ENCODE data around the gene RNU1-1. TPM values are rescaled to one million over a fixed set of nuclear protein-coding genes. Genes with fewer than 3 reads are reported as not detected.
A peak's percentile ranks its signal among the peaks of the same experiment; 100 is the strongest.
"Not testable (repeated sequence)": the region's sequence is repeated elsewhere in the genome, so short reads cannot be mapped to it uniquely, and the experiment has no call there.

RNU1-1 gene
- total and polyA plus RNA-seq, 7 donors, result 1,264 to 5,208 (median 3,151) TPM; not detected in 3

DNA sequence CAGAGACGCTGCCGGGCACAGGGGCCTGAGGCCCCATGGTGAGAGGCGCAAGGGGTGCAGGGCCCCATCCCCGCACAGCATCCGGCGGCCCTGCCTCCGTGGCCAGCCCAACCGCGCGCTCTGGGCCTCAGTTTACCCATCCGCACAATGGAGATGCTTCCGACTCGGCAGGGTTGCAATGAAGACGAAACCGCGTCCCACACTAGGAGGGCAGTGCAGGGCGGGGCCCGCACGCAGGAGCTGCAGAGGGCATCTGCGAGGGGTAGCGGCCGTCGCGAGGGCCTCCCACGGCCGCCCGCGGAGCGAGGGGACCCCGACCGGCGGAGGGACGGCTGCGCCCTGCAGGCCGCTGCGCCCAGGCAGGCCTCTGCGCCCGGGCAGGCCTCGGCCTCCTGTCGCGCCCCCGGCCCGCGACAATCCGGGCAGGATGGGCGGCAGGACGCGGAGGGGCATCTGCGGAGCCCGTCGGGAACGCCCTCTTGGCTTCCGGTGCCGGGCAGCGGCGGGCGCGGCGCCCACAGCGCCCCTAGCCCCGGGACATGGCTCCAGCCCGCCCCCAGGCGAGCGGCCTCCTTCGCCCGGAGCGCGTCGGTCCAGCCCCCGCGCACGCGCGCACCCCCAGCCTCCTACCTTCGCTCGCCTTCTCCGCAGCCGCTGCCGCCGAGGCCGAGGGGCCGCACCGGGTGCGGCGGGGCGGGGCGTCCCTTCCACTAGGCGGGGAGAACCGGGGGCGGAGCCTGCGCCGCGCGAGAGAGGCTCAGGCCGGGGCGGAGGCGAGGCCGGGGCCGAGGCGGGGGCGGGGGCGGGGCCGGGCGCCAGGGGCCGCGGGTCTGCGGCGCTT is 15.3 kb downstream of the RNU1-1 start:
- intact Hi-C loops (cut with DNase I), result loop anchor here in 1 of 2 donors (5.0 kb wide), 1 partner anchor 56 kb away; the partner anchor contains the start of gene NECAP2
- TF ChIP-seq CTCF (IDR thresholded peaks at IDR 0.05), result no peak
- 1 to 2% (median 1%) methylated on average over 55 to 108 of the region's 108 CpGs for WGBS, 3 donors
- Histone ChIP-seq H3K9me3 (no peaks in the 10 kb centered on the region), H3K27ac (peak overlapping the region; percentile 77), H3K4me3 (peak overlapping the region; percentile 80), H3K27me3 (ENCODE audit: insufficient read depth in 3 of 3, low read length in 2 of 3) (no peaks in the 10 kb centered on the region), H3K36me3 (ENCODE audit: insufficient read depth in 1 of 2, low read depth in 1 of 2) (no peaks in the 10 kb centered on the region), H3K4me1 (no peaks in the 10 kb centered on the region)
- peak; percentile 91 to 92 for DNase-seq
- peak; percentile 91 to 92 (median 92) for ATAC-seq

- DNase-seq, result not testable (repeated sequence)
- H3K27ac ChIP-seq, result peak overlapping the region; percentile 77
These were observed 16.0 kb downstream of the RNU1-1 start for GRCh38 chr1:16498047-16498446.

GRCh38 chr1:16497474-16497904 is 16.6 kb downstream of the RNU1-1 start:
- H3K4me1 ChIP-seq; H3K4me3 ChIP-seq; DNase-seq; ATAC-seq; H3K9me3 ChIP-seq; H3K36me3 ChIP-seq (ENCODE audit: insufficient read depth in 1 of 2, low read depth in 1 of 2); H3K27me3 ChIP-seq (ENCODE audit: insufficient read depth in 3 of 3, low read length in 2 of 3); H3K27ac ChIP-seq: not testable (repeated sequence)
- intact Hi-C loops (cut with DNase I), result loop anchor here in 1 of 2 donors (5.0 kb wide), 1 partner anchor 55 kb away; the partner anchor contains the start of gene NECAP2
- WGBS, 3 donors, result 88 to 91% (median 88%) methylated on average over 5 of the region's 5 CpGs

More at GRCh38 chr1:16498047-16498446, 16.0 kb downstream of the RNU1-1 start:
- ATAC-seq; H3K36me3 ChIP-seq (ENCODE audit: insufficient read depth in 1 of 2, low read depth in 1 of 2); H3K4me1 ChIP-seq; H3K9me3 ChIP-seq; H3K27me3 ChIP-seq (ENCODE audit: insufficient read depth in 3 of 3, low read length in 2 of 3): not testable (repeated sequence)
- H3K4me3 ChIP-seq, result peak overlapping the region; percentile 80
- intact Hi-C loops (cut with DNase I), result loop anchor here in 1 of 2 donors (5.0 kb wide), 1 partner anchor 56 kb away; the partner anchor contains the start of gene NECAP2
- 38 to 43% (median 38%) methylated on average over 10 of the region's 10 CpGs for WGBS, 3 donors

- intact Hi-C loops (cut with DNase I); H3K4me1 ChIP-seq; DNase-seq; ATAC-seq; H3K4me3 ChIP-seq; H3K27ac ChIP-seq; H3K27me3 ChIP-seq (ENCODE audit: insufficient read depth in 3 of 3, low read length in 2 of 3); H3K9me3 ChIP-seq: not testable (repeated sequence)
- peaks cover 0 to 13% of the 10 kb centered on the region in 2 donors for H3K36me3 ChIP-seq (ENCODE audit: insufficient read depth in 1 of 2, low read depth in 1 of 2)
- WGBS, 3 donors, result 80 to 96% (median 90%) methylated on average over 9 of the region's 9 CpGs
These were observed 20.4 kb downstream of the RNU1-1 start for GRCh38 chr1:16493731-16494130.

DNA sequence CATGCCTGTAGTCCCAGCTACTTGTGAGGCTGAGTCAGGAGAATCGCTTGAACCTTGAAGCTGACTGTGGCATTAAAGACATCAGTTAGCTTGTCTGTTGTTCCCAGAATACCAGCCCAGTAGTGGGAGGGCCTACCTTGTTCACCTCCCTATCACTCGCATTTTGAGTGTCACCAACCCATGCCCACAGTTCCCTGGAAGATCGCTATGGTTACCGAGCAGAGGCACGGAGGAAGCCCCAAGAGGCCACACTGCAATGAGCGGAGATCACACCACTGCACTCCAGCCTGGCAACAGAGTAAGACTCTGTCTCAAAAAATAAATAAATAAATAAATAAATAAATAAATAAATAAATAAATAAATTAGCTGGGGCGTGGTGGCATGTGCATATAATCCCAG is 21.1 kb downstream of the RNU1-1 start:
- ATAC-seq; DNase-seq; H3K4me1 ChIP-seq; H3K27me3 ChIP-seq (ENCODE audit: insufficient read depth in 3 of 3, low read length in 2 of 3); H3K4me3 ChIP-seq; H3K27ac ChIP-seq; H3K9me3 ChIP-seq; intact Hi-C loops (cut with DNase I): not testable (repeated sequence)
- H3K36me3 ChIP-seq (ENCODE audit: insufficient read depth in 1 of 2, low read depth in 1 of 2), result peaks cover 0 to 13% of the 10 kb centered on the region in 2 donors
- 88 to 93% (median 89%) methylated on average over 7 of the region's 7 CpGs for WGBS, 3 donors

GRCh38 chr1:16491056-16491675 is 22.9 kb downstream of the RNU1-1 start:
- intact Hi-C loops (cut with DNase I), result no loop called here
- no peaks in the 10 kb centered on the region for H3K9me3 ChIP-seq
- ATAC-seq, result no peak
- 73 to 79% (median 78%) methylated on average over 9 of the region's 9 CpGs for whole genome bisulfite sequencing, 3 donors
- no peaks in the 10 kb centered on the region for H3K27me3 ChIP-seq (ENCODE audit: insufficient read depth in 3 of 3, low read length in 2 of 3)
- peaks cover 0 to 22% of the 10 kb centered on the region in 2 donors for H3K36me3 ChIP-seq (ENCODE audit: insufficient read depth in 1 of 2, low read depth in 1 of 2)
- DNase-seq, result no peak
- no peaks in the 10 kb centered on the region for H3K4me1 ChIP-seq
- TF ChIP-seq CTCF (IDR thresholded peaks at IDR 0.05), result no peak
- no peak overlapping the region for H3K27ac ChIP-seq
- no peak overlapping the region for H3K4me3 ChIP-seq

GRCh38 chr1:16489195-16489880 is 24.7 kb downstream of the RNU1-1 start:
- WGBS, 3 donors, result 87 to 95% (median 88%) methylated on average over 9 of the region's 9 CpGs

DNA sequence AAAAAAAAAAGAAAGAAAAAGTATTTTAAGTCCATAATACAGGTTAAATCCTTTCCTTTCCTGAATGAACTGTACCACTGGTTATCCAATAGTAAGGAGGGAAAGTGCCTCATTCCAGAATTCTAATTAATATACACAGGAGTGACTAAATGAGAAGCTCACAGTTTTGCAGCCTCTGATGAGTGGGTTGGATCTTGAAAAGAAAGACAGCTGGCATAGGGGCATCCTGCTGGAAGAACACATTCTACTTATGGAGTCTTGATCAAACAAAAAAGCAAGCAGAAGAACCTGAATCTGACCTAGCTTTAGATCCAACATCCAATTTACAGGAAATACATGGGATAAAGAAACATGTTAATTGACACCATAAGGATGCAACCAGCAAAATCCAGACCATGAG is 27.1 kb downstream of the RNU1-1 start:
- ATAC-seq; H3K4me3 ChIP-seq; DNase-seq; H3K27me3 ChIP-seq (ENCODE audit: insufficient read depth in 3 of 3, low read length in 2 of 3); H3K9me3 ChIP-seq; H3K27ac ChIP-seq; H3K4me1 ChIP-seq; intact Hi-C loops (cut with DNase I): not testable (repeated sequence)
- peaks cover 0 to 54% of the 10 kb centered on the region in 2 donors for H3K36me3 ChIP-seq (ENCODE audit: insufficient read depth in 1 of 2, low read depth in 1 of 2)

More at GRCh38 chr1:16489195-16489880, 24.7 kb downstream of the RNU1-1 start:
- H3K27ac ChIP-seq; H3K4me1 ChIP-seq; H3K27me3 ChIP-seq (ENCODE audit: insufficient read depth in 3 of 3, low read length in 2 of 3); ATAC-seq; DNase-seq; intact Hi-C loops (cut with DNase I); H3K9me3 ChIP-seq; H3K4me3 ChIP-seq: not testable (repeated sequence)
- H3K36me3 ChIP-seq (ENCODE audit: insufficient read depth in 1 of 2, low read depth in 1 of 2), result peaks cover 0 to 40% of the 10 kb centered on the region in 2 donors

- H3K4me1 ChIP-seq; H3K9me3 ChIP-seq; DNase-seq; H3K27me3 ChIP-seq (ENCODE audit: insufficient read depth in 3 of 3, low read length in 2 of 3); ATAC-seq; H3K4me3 ChIP-seq; H3K27ac ChIP-seq; intact Hi-C loops (cut with DNase I): not testable (repeated sequence)
- peaks cover 0 to 59% of the 10 kb centered on the region in 2 donors for H3K36me3 ChIP-seq (ENCODE audit: insufficient read depth in 1 of 2, low read depth in 1 of 2)
- WGBS, 3 donors, result 68 to 89% (median 74%) methylated on average over 8 of the region's 8 CpGs
These were observed 27.8 kb downstream of the RNU1-1 start for GRCh38 chr1:16486316-16486715.

Data from psoas muscle (tissue), 8 donors.